HG02642 (cell line): Measurements from ENCODE around the gene BORCS5.

Source experiments
- ATAC-seq: cut with Tn5 transposase; IDR thresholded peaks from one replicate; pipeline ENCODE4 v1.9.1; 2021; ENCODE audit warnings: mild to moderate bottlenecking; ENCODE audit not compliant: unreplicated experiment, poor library complexity

The BORCS5 gene

DNA sequence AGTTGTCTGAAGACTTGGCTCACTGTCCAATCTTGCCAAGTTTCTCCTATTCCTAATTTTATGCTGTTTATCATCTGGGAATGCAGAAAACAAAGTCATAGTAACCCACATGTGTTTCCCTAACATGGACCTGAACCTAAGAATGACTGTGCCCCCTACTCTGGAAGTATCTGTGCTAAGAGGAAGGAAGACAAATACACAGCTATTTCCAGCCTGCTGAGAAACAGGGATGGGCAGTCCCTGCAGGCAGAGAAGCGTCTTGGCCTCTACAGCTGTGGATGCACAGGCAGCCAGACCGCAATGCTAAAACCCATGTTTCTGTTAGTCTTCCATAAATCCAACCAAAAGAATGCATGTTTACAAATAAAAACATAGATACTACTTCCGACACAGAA, 149.6 kb downstream of the BORCS5 start:
- ATAC-seq: no peak

DNA sequence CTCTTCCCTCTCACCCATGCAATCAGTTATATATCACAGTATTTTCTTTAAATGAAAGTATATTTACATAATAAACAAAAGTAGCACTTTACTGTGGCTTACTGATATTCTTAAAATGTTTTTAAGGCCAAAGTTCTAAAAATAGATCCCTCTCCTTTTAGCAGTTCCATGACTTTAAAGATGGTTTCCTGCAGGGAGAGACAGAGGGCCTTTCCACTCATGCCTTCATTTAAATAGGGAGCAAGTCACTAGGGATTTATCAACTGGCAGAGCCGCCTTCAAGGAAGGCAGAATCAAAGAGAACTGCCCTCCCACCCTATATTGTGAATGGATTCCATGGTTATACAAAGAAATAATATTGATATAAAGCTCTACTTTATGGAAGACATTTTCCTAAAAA, 150.2 kb downstream of the BORCS5 start:
- no peak for ATAC-seq

GRCh38 chr12:12508612-12509011, 151.7 kb downstream of the BORCS5 start:
- ATAC-seq: no peak

GRCh38 chr12:12510141-12510540, 153.3 kb downstream of the BORCS5 start:
- no peak for ATAC-seq

DNA sequence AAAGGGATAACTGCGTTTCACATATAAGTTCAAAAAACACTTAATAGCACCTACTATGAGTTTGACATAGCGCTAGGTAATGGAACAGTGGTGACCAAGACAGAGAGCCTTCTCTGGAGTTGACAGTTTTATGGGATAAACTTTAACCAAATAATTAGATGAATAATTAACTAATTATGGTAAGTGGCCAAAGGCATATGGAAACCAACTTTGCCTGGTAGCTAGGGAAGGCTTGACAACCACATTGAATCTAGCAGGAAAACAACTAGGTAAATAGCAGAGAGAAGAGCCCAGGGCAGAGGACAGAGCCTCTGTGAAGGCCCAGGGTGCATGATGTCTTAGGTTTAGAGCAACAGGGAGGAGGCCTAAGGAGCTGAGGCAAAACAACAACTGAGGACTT, 153.7 kb downstream of the BORCS5 start:
- no peak for ATAC-seq

DNA sequence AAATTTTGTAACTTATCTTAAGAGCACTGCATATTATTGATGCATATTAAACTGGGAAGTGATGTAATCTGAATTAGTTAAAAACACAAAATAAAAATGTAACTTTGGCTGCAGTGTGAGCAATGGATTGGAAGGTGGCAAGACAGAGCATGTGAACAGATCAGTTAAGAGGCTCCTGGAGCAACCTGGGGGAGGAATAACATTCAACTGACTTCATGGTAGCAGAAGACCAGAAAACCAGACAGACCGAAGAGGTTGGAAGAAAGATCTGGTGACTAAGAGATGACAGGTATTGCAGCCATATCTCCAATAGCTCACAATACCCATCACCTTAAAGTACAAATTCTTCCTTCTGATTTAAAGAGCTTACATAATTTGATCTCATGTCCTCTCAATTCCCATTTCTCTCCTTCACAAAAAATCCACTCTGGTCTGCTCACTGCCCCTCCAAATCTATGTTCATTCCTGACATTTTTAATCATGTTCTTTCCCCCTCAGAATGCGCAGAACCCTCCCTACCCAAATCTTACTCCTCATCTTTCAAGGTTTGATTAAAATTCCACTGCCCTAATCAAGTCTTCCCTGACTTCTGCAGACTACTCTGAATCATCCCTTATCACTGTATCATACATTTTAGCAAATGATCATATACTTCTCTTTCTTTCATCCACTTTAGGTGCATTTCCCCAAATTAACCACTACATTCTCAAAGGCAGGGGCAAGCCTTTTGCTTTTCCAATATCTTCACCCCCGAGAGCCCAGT, 154.3 kb downstream of the BORCS5 start:
- no peak for ATAC-seq

DNA sequence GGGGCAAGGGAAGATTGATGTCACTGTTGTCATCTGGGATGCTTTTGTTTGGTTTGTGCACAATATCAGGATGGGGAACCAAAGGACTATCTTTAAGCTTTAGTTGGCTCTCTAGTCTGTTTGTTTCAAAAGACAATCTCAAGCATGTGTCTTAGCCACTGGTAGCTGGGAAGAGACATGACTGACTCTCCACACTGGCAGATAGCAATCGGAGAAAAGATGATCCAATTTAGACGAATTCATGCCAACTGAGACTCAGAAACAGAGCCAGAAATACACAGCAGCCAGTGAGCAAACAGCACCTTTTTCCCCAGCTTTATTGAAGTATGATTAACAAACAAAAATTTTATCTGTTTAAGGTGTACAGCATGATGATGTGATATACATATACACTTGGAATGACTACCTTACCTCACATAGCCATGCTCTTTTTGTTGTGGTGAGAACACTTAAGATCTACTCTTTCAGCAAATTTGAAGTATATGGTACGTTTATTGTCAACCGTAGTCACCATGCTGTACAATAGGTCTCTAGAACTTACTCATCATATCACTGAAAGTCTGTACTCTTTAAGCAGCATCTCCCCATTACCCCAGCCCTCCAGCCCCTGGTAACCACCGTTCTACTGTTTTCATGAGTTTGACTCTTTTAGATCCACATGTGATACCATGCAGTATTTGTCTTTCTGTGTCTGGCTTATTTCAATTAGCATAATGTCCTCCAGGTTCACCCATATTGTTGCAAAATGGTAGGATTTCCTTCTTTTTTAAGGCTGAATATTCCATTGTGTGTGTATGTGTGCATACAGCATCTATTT, 155.2 kb downstream of the BORCS5 start:
- no peak for ATAC-seq

GRCh38 chr12:12513416-12514006, 156.6 kb downstream of the BORCS5 start:
- no peak for ATAC-seq

DNA sequence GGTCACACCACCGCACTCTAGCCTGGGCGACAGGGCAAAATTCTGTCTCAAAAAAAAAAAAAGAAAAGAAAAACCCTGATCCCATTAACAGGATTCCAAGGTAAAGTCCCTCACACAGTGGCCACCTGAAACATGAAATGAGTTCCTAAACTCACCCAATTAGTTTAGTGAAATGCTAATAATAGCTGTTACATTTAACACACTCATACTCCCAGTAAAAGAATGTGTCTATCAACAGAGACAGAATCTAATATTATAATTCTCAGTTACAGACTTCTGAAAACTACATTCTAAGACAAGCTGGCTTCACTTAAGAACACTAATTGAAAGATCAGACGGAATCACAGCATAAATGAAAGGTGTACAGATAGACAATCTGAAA, 161.6 kb downstream of the BORCS5 start:
- no peak for ATAC-seq

- no peak for ATAC-seq
Observed at GRCh38 chr12:12518919-12519318, 162.0 kb downstream of the BORCS5 start.
